Natural killer cell (primary cell): Measurements from ENCODE around the gene AGER. TPM values are rescaled to one million over a fixed set of nuclear protein-coding genes. Genes with fewer than 3 reads are reported as not detected.

Experiments
- ATAC-seq, 3 donors: fragments of 150-1000 bp in 2 of 3; fragments of 200-7000 bp in 1 of 3; cut with Tn5 transposase; 1 replicate in 1 of 3; 2 replicates in 2 of 3; pipeline ENCODE4 v1.10.0; 2021; ENCODE audit warnings: mild to moderate bottlenecking in 2 of 3, moderate library complexity in 2 of 3
- DNase-seq, 2 donors: peaks; one replicate each; pipeline versions ENCODE4 v3.0.0 to v3.0.0-alpha.2; 2013 to 2021; ENCODE audit warnings: mixed read lengths in 1 of 2
- H3K27ac ChIP-seq: one replicate; pipeline ENCODE4 v1.5.1; 2013; ENCODE audit warnings: mild to moderate bottlenecking, low read length
- H3K27me3 ChIP-seq: one replicate; pipeline ENCODE4 v1.6.1; 2013; ENCODE audit warnings: low read length; ENCODE audit not compliant: control insufficient read depth, insufficient read depth
- H3K36me3 ChIP-seq: one replicate; pipeline ENCODE4 v1.6.1; 2013; ENCODE audit warnings: low read length; ENCODE audit not compliant: control insufficient read depth, insufficient read depth
- H3K4me1 ChIP-seq: one replicate; pipeline ENCODE4 v1.6.1; 2013; ENCODE audit warnings: low read length; ENCODE audit not compliant: control insufficient read depth, insufficient read depth
- H3K4me3 ChIP-seq: one replicate; pipeline ENCODE4 v1.5.1; 2013; ENCODE audit warnings: low read length
- H3K9me3 ChIP-seq: one replicate; pipeline ENCODE4 v1.6.1; 2013; ENCODE audit warnings: low read length; ENCODE audit not compliant: control insufficient read depth, insufficient read depth
- H3K27ac Mint-ChIP-seq, 2 donors: one replicate each; pipeline ENCODE4 v1.8.0; 2022; ENCODE audit warnings: mild to moderate bottlenecking in 2 of 2, mixed read lengths in 2 of 2, moderate library complexity in 1 of 2
- H3K27me3 Mint-ChIP-seq, 2 donors: one replicate each; pipeline ENCODE4 v1.8.0; 2022; ENCODE audit warnings: low read depth in 2 of 2, mixed read lengths in 2 of 2
- H3K36me3 Mint-ChIP-seq: one replicate; pipeline ENCODE4 v1.8.0; 2022; ENCODE audit warnings: mixed read lengths
- H3K4me1 Mint-ChIP-seq, 2 donors: one replicate each; pipeline ENCODE4 v1.8.0; 2022; ENCODE audit warnings: mixed read lengths in 2 of 2
- H3K4me3 Mint-ChIP-seq: one replicate; pipeline ENCODE4 v1.8.0; 2022; ENCODE audit warnings: mild to moderate bottlenecking, moderate library complexity, mixed read lengths
- H3K9me3 Mint-ChIP-seq, 2 donors: one replicate each; pipeline ENCODE4 v1.8.0; 2022; ENCODE audit warnings: mixed read lengths in 2 of 2
- CTCF ChIP-seq: fragments of 200-600 bp; IDR thresholded peaks from one replicate; pipeline ENCODE4 v1.8.0; 2022; ENCODE audit warnings: antibody characterized with exemption
- WGBS: methylation state at CpG from one replicate; pipeline ENCODE4 v1.1.7; 2013; ENCODE audit warnings: missing lambda C conversion rate; ENCODE audit not compliant: insufficient coverage; 5-methylcytosine and 5-hydroxymethylcytosine counted together
- intact Hi-C: fragments of 100-400 bp; cut with micrococcal nuclease; formaldehyde crosslinking; loops from one replicate; pipeline ENCODE4 v1.14.2; 2022
- total RNA-seq, 4 donors: library from RNA; stranded (reverse); fragments of 120-200 nt in 1 of 4; gene quantifications; one replicate each; pipeline versions ENCODE4 v1.2.3 to v1.2.4, GENCODE V29; 2013 to 2022

The AGER gene
- total RNA-seq, 3 donors from 2014 or later (not counting 1 experiment from before 2014, with no cell fraction given), result 19.0 to 25.1 (median 22.9) TPM

- Histone ChIP-seq H3K4me3 (no peak overlapping the region), H3K27me3 (no peaks in the 10 kb centered on the region), H3K9me3 (no peaks in the 10 kb centered on the region), H3K36me3 (peaks cover 23% of the 10 kb centered on the region), H3K4me1 (peaks cover 25% of the 10 kb centered on the region), H3K27ac (no peak overlapping the region)
- no peak for DNase-seq
- intact Hi-C loops, result loop anchor here (10.0 kb wide), 1 partner anchor 508 kb away; the partner anchor contains the start of genes C6orf47, CSNK2B, GPANK1 and LY6G5B
- Mint-ChIP-seq H3K9me3 (no peaks in the 10 kb centered on the region), H3K27ac (no peak overlapping the region), H3K4me1 (peaks cover 42 to 59% of the 10 kb centered on the region in 2 donors), H3K36me3 (no peaks in the 10 kb centered on the region), H3K4me3 (no peak overlapping the region), H3K27me3 (no peaks in the 10 kb centered on the region)
- WGBS, result 73% methylated on average over 4 of the region's 4 CpGs
- TF ChIP-seq CTCF, result no peak
- ATAC-seq, result no peak
Measured at GRCh38 chr6:32173051-32173727, 10.9 kb downstream of the AGER start.

- Mint-ChIP-seq H3K27me3 (no peaks in the 10 kb centered on the region), H3K4me1 (peaks cover 23 to 40% of the 10 kb centered on the region in 2 donors), H3K9me3 (no peaks in the 10 kb centered on the region), H3K36me3 (no peaks in the 10 kb centered on the region), H3K4me3 (no peak overlapping the region), H3K27ac (no peak overlapping the region)
- DNase-seq (no peak), ATAC-seq (no peak)
- 98% methylated on average over 6 of the region's 6 CpGs for WGBS
- no peak overlapping the region for H3K27ac ChIP-seq
- no peaks in the 10 kb centered on the region for H3K9me3 ChIP-seq
- no peak for TF ChIP-seq CTCF
- H3K4me3 ChIP-seq, result no peak overlapping the region
- H3K27me3 ChIP-seq, result no peaks in the 10 kb centered on the region
- peaks cover 25% of the 10 kb centered on the region for H3K36me3 ChIP-seq
- peaks cover 10% of the 10 kb centered on the region for H3K4me1 ChIP-seq
- intact Hi-C loops, result loop anchor here (10.0 kb wide), 1 partner anchor 506 kb away; the partner anchor contains the start of genes C6orf47, CSNK2B, GPANK1 and LY6G5B
Measured at GRCh38 chr6:32171234-32171633, 12.8 kb downstream of the AGER start.

- Histone ChIP-seq H3K27ac (no peak overlapping the region), H3K27me3 (no peaks in the 10 kb centered on the region), H3K4me3 (no peak overlapping the region), H3K36me3 (peaks cover 25% of the 10 kb centered on the region), H3K4me1 (peaks cover 2% of the 10 kb centered on the region), H3K9me3 (no peaks in the 10 kb centered on the region)
- TF ChIP-seq CTCF, result no peak
- WGBS, result 97% methylated on average over 10 of the region's 11 CpGs
- Mint-ChIP-seq H3K27me3 (no peaks in the 10 kb centered on the region), H3K36me3 (no peaks in the 10 kb centered on the region), H3K4me1 (peaks cover 17 to 31% of the 10 kb centered on the region in 2 donors), H3K4me3 (no peak overlapping the region), H3K9me3 (no peaks in the 10 kb centered on the region), H3K27ac (peak overlapping the region in 1 of 2 donors; percentile 51)
- DNase-seq, result no peak
- intact Hi-C loops, result loop anchor here (10.0 kb wide), 1 partner anchor 505 kb away; the partner anchor contains the start of genes C6orf47, CSNK2B, GPANK1 and LY6G5B
- ATAC-seq, result no peak
Measured at GRCh38 chr6:32170294-32170693, 13.8 kb downstream of the AGER start.
